ENCODE results near the gene DHX8. TPM values are rescaled to one million over a fixed set of nuclear protein-coding genes. Genes with fewer than 3 reads are reported as not detected.

DHX8 gene
- total and polyA plus RNA-seq, 2 experiments from 2014 or later, result 16.4 to 30.7 TPM

GRCh38 chr17:43532581-43532980, 48.8 kb downstream of the DHX8 start:
- no peak overlapping the region for H3K27ac ChIP-seq
- TF ChIP-seq, protein P1, sequence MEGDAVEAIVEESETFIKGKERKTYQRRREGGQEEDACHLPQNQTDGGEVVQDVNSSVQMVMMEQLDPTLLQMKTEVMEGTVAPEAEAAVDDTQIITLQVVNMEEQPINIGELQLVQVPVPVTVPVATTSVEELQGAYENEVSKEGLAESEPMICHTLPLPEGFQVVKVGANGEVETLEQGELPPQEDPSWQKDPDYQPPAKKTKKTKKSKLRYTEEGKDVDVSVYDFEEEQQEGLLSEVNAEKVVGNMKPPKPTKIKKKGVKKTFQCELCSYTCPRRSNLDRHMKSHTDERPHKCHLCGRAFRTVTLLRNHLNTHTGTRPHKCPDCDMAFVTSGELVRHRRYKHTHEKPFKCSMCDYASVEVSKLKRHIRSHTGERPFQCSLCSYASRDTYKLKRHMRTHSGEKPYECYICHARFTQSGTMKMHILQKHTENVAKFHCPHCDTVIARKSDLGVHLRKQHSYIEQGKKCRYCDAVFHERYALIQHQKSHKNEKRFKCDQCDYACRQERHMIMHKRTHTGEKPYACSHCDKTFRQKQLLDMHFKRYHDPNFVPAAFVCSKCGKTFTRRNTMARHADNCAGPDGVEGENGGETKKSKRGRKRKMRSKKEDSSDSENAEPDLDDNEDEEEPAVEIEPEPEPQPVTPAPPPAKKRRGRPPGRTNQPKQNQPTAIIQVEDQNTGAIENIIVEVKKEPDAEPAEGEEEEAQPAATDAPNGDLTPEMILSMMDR (IDR thresholded peaks at IDR 0.05; ENCODE audit: low read depth, low read length), result no peak
- no peaks in the 10 kb centered on the region for H3K36me3 ChIP-seq
- peaks cover 15% of the 10 kb centered on the region for H3K4me1 ChIP-seq (ENCODE audit: low read depth)
- DNase-seq (ENCODE audit: low read depth in 1 of 2, low spot score in 1 of 2), result no peak
- H3K4me3 ChIP-seq, result no peak overlapping the region
- no peaks in the 10 kb centered on the region for H3K9me3 ChIP-seq (ENCODE audit: low read depth)
- no peaks in the 10 kb centered on the region for H3K27me3 ChIP-seq

DNA sequence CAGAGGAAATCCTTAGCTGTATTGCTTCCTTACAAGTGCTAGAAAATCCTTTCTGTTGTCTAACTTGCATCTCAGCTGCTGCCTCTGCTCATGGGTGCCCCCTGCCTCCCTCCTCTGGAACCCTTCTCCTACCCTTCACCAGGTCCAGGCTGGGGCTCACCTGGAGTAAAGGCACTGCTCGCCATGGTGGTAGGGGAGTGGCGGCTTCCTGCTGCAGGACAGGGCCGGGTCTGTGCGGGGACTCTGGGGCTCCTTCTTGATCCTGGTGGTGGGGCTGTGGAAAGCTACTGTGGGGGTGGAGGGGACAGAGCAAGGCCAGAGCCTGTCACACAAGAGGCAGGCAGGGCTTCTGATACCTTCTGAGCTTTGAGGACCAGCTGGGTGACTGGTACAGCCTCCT, 49.9 kb downstream of the DHX8 start:
- Histone ChIP-seq H3K4me3 (no peak overlapping the region), H3K4me1 (ENCODE audit: low read depth) (peaks cover 15% of the 10 kb centered on the region), H3K27me3 (no peaks in the 10 kb centered on the region), H3K27ac (no peak overlapping the region), H3K9me3 (ENCODE audit: low read depth) (no peaks in the 10 kb centered on the region), H3K36me3 (no peaks in the 10 kb centered on the region)
- DNase-seq (ENCODE audit: low read depth in 1 of 2, low spot score in 1 of 2), result no peak
- TF ChIP-seq, protein P1 (IDR thresholded peaks at IDR 0.05; ENCODE audit: low read depth, low read length), result no peak

GRCh38 chr17:43534909-43535308, 51.1 kb downstream of the DHX8 start:
- peaks cover 12% of the 10 kb centered on the region for H3K4me1 ChIP-seq (ENCODE audit: low read depth)
- no peaks in the 10 kb centered on the region for H3K27me3 ChIP-seq
- DNase-seq (ENCODE audit: low read depth in 1 of 2, low spot score in 1 of 2), result no peak
- no peaks in the 10 kb centered on the region for H3K9me3 ChIP-seq (ENCODE audit: low read depth)
- no peak overlapping the region for H3K4me3 ChIP-seq
- H3K36me3 ChIP-seq, result no peaks in the 10 kb centered on the region
- H3K27ac ChIP-seq, result no peak overlapping the region
- TF ChIP-seq, protein P1 (IDR thresholded peaks at IDR 0.05; ENCODE audit: low read depth, low read length), result no peak

- H3K36me3 ChIP-seq, result no peaks in the 10 kb centered on the region
- TF ChIP-seq, protein P1 (IDR thresholded peaks at IDR 0.05; ENCODE audit: low read depth, low read length), result no peak
- peaks cover 4% of the 10 kb centered on the region for H3K4me1 ChIP-seq (ENCODE audit: low read depth)
- peak in 1 of 2 donors; percentile 76 for DNase-seq (ENCODE audit: low read depth in 1 of 2, low spot score in 1 of 2)
- H3K4me3 ChIP-seq, result no peak overlapping the region
- no peaks in the 10 kb centered on the region for H3K9me3 ChIP-seq (ENCODE audit: low read depth)
- no peak overlapping the region for H3K27ac ChIP-seq
- no peaks in the 10 kb centered on the region for H3K27me3 ChIP-seq
Observed at GRCh38 chr17:43536236-43536992, 52.6 kb downstream of the DHX8 start.

DNA sequence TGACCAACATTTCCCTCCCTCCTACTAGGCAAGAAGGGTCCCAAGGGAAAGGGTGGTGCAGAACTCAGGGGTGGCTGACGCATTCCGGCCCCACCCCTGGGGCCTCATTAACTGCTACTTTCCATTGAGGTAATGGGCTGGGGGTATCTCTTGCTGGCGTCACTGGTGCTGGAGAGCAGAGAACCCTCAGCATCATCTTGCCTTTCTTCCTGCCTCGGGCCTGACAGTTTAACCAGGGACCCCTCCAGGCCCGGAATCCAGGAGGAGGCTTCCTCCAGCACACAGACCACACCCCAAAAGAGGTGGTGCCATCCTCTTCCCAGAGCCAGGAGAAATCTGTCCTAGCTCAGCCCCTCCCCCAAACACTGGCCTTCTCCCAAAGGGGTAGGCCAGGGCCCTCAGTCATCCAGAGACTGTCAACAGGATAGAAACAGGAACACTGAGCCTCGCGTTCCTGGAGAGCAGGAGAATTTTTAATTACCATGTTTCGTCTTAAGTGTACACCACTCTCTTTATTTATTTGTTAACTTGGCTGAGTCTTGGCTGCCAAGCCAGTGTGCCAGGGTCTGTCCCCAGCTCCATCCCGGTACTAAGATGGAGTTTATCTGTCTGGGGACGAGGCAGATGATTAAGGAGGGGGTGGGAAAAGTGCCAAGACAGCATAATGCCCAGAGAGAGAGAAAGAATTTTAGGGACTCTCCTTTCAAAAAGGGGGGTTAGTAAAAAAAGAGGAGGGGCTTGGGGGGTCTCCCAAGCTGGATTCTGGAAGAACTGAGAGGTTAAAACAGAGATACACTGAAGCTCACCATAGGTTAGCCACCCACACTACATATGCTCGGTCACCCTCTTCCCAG, 57.3 kb downstream of the DHX8 start:
- no peak overlapping the region for H3K4me3 ChIP-seq

More for the DNA sequence above, 57.3 kb downstream of the DHX8 start:
- H3K4me1 ChIP-seq (ENCODE audit: low read depth), result peaks cover 9% of the 10 kb centered on the region
- peaks cover 43% of the 10 kb centered on the region for H3K27me3 ChIP-seq
- DNase-seq (ENCODE audit: low read depth in 1 of 2, low spot score in 1 of 2), result peak in 1 of 2 donors; percentile 44
- TF ChIP-seq, protein P1 (IDR thresholded peaks at IDR 0.05; ENCODE audit: low read depth, low read length), result no peak
- no peaks in the 10 kb centered on the region for H3K9me3 ChIP-seq (ENCODE audit: low read depth)
- no peaks in the 10 kb centered on the region for H3K36me3 ChIP-seq
- H3K27ac ChIP-seq, result no peak overlapping the region
